Midbrain (tissue), 1 donor: ENCODE data around the gene EEFSEC.

Experiments
- DNase-seq: peaks from one replicate; lab custom pipeline; 2025; lab: John Stamatoyannopoulos, UW

The EEFSEC gene

GRCh38 chr3:128335621-128336296, 182.5 kb downstream of the EEFSEC start:
- DNase-seq = no peak

DNA sequence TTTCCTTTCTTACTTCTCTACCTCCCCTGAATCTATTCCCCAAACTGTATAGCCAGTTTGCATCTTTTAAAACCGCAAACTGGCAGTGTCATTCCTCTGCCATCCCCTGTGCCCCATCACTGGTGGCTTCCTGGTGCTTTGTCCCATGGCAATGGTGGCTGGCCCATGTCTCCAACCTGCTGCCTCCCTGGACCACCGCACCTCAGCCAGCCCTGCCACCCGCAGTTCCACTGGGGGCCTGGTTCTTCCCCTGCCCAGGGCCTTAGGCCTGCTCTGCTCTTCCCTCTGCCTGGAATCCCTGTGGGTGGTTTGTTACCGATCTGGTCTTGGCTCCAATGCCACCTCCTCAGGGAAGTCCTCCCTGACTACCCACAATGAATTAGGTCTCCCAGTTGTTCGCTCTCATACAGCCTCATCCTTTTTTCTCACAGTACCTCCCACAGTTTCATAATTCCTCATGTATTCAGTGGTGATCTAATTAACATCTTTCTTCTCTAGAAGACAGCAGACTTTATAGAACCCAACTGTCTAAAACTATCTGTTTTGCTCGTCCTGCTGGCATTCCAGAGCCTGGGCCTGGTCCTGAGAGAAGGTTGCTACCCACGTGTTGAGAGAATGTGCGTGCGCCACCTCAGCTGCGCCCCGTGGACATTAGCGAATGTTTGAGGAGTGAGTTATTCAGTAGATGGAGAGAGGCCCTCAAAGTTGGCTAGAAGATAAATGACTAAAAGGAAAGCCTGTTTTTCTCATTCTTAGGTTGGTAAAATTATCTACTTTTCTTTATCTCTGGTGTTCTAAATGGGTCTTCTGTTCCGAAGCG, 183.3 kb downstream of the EEFSEC start:
- no peak for DNase-seq

DNA sequence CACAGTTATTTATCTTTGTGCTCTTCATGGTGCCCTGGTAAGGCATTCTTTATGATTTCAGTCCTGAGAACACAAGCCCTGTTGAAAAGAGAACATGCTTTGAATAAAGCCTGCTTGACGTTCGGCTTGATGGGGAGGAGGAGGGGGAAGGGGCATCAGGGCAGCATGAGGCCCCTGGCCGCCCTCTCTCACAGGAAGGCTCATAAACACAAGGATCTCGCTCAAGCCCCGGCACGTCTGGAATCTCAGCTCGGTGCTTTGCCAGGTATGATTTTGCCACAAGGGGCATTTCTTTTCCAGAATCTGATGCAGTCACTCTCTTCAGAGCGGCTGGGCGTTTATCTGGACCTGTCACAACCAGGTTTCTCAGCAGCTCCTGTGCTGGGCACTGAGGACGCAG, 184.0 kb downstream of the EEFSEC start:
- no peak for DNase-seq

DNA sequence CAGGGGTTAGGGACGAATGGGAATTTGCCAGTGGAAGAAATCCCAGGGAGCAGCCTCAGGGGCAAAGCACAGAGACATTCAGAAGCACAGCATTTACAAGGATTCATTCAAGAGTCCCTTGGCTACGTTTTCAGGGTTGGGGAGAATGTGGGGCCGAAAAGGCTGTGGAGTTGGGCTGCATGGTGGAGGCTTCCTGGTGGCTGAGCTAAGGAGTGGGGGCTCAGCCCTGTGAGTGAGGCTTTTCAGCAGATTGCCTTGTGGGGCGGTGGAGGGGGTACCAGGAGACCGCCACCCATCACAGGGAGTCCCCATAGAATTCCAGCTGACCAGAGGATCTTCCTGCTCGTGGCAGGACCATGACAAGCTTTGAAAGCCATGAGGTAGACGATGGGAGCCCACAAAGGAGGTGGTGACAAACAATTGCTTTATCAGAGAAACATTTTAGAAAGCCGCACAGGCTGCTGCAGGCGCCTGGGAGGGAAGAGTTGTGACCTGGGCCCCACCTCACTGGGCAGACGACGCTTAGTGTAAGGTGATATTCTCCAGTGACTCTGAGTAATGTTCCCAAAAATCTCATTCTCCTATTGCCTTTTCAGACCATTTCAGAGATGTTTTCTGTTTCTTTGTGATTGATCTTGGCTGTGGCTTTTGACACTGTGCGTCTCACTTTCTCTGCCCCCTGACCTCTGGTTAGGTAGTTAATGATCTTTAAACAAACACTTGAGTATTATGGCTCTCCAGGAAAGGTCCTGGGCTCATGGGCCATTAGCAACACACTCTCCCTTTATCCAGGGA, 185.5 kb downstream of the EEFSEC start:
- no peak for DNase-seq

GRCh38 chr3:128339491-128340012, 186.3 kb downstream of the EEFSEC start:
- no peak for DNase-seq

- no peak for DNase-seq
Observed at GRCh38 chr3:128340198-128340903, 187.1 kb downstream of the EEFSEC start.

DNA sequence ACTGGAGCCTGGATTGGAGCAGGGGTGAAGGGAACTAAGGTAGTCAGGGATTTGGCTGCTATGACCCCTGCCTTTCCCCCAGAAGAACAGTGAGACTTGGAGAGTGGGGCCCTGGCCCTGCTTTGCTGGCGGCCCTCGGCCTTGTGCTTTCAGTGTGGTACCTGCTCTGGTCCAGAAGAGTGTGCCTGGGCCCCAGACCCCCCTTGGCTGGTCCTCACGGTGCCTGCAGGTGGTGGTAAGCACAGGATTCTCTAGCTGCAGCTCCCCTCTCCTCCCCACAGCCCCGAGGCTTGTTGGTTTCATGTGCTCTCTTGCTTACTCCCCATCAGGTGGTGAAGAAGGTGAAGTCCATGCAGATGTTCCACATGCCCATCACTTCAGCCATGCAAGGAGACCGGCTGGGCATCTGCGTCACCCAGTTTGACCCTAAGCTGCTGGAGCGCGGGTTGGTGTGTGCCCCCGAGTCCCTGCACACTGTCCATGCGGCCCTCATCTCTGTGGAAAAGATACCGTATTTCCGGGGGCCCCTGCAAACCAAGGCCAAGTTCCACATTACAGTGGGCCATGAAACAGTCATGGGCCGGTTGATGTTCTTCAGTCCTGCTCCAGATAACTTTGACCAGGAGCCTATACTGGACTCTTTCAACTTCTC, 187.7 kb downstream of the EEFSEC start:
- DNase-seq = no peak

- no peak for DNase-seq
Observed at GRCh38 chr3:128341659-128342395, 188.5 kb downstream of the EEFSEC start.

GRCh38 chr3:128342701-128343180, 189.5 kb downstream of the EEFSEC start:
- no peak for DNase-seq

DNA sequence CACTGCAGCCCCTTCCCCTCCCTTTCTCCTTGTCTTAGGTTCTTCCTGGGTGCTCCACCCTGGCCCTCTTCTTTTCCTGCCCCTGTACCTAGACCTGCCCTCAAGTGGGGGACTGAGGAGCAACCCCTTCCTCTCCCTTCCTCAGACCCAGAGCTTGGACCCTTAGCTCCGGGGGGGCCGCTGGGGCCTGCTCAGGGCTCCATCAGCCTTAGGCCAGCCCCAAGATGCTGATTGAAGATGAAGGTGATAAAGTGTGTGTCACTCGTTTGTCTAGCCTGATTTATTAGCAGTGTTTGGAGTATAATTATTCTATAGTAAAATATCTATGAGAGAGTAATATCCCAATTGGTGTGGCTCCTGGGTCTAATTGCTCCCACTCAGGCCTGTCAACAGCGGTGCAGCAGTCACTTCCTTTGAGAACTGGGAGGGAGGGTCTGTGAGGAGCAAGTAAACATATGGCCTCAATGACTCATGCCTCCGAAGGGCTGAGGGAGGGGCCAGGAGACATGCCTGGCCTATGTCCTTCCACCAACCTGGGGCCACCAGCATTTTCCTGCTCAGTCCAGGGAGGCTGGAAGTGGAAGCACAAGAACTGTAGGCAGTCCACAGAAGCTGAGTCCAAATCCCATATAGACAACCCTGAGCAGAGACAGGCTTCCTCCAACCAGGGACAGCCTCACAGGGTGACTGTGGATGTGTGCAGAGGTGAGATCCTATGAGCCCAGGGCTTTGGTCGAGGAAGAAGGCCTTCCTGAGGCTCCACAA, 190.2 kb downstream of the EEFSEC start:
- DNase-seq = no peak

DNA sequence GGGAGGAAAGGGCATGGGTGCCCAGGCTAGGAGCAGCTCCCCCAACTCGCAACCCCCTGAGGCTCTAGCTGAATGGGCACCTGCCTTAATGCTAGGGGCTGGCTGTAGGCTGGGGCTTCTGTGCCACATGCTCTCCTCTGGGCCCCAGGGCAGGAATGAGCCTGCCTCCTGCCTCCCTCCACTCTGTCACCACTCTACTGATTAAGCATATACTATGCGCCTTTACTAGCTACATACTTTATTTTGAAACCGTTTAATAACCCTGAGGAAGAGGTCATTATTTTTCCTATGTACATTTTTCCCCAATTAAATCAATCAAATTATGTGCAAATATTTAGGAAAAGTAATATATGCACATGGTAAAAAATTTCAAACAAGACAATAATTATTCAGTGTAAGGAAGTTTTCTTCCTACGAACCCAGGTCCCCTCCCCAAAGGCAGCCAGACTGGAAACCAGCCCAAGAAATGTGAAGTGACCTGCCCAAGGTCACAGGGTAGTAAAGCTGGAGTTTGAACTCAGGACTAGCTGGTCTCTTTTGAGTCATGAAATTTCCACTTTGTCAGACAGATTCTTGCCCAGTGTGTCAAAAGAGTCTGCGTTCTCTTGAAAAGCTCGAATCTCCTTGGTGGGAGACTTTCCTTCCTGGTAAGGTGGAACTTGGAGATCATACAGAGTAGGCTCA, 190.9 kb downstream of the EEFSEC start:
- no peak for DNase-seq

DNA sequence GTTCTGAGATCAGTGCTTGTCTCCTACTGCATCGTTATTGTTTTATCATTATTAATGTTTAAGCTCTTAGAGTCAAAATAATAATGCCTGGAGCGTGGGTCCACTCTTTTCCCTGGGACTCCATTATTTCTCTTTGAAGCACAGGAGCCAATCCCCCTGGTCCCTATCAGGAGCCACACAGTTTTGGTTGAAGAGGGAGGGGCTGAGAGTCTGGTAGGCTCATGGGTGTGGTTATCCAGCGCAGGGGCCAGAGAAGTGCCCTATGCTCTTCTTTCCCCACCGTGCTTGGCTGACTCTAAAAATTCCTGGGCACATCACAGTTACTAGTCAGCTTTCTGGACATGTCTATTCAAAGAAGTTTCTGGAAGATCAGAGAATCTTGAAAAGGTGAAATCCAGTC, 191.9 kb downstream of the EEFSEC start:
- DNase-seq = no peak

DNA sequence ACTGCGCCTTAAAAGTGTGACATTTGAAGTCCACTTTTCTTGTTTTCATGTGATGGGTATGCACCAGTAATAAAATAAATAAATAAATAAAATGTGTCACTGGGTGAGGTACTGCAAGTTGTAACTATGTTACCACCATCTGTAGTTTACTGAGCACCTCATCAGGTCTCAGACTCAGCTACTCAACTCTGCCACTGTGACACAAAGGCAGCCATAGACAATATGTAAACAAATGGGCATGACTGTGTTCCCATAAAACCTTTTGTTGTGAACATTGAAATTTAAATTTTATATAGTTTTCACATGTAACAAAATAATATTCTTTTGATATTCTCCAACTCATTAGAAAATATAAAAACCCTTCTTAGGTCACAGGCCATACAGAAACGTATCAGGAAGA, 193.3 kb downstream of the EEFSEC start:
- no peak for DNase-seq

DNA sequence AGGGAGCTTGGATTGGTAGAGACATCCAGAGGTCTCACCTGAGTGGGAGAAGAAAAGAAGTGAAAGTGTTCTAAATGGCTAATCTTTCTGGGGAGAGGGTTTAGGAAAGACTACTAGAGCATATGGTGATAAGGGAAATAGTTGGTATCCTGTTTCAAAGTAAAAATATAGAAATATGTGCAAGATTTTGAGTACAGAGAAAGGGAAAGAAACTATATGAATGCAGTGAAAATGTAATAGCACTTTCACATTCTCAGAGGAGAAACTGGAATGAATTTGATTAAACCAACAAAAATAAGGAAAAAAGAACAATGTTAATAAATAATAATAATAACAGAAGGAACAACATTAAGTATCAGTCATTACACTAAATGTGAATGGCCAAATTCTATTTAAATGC, 194.0 kb downstream of the EEFSEC start:
- no peak for DNase-seq

- no peak for DNase-seq
Observed at GRCh38 chr3:128348075-128348474, 194.8 kb downstream of the EEFSEC start.

GRCh38 chr3:128348805-128349531, 195.7 kb downstream of the EEFSEC start:
- no peak for DNase-seq

- no peak for DNase-seq
Observed at GRCh38 chr3:128349963-128350599, 196.8 kb downstream of the EEFSEC start.

DNA sequence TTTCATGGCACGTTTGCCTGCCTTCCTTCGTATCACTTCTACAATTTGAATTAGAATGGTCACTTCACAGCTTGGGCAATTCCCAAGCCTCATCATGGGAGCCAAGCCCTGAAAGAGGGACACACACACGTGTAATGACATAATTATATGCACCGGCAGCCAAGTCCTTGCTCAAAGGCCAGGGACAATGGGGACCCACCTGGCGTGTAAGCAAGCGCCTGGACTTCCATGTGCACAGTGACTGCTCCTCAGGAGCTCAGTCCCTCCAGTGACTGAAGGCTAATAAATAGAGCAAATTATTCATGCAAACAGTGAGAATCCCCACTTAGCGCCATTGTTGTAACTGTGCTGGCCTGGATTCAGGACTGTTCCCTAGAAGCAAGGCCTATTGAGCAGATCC, 198.3 kb downstream of the EEFSEC start:
- peak; percentile 7 for DNase-seq
